Activated CD4-positive, alpha-beta T cell treated with anti-CD3 and anti-CD28 coated beads, Interleukin-2, Interleukin-6, amounts not matched to agents 100 ng/mL and 50 ng/mL, durations not matched to agents 16 hours and 8 hours (primary cell): ENCODE measurements around the gene KRTAP10-3.

Source experiments
- DNase-seq: peaks from one replicate; pipeline ENCODE4 v3.0.0-alpha.2; 2020

The KRTAP10-3 gene

GRCh38 chr21:44544566-44544965 lies 14.0 kb downstream of the KRTAP10-3 start:
- no peak for DNase-seq

DNA sequence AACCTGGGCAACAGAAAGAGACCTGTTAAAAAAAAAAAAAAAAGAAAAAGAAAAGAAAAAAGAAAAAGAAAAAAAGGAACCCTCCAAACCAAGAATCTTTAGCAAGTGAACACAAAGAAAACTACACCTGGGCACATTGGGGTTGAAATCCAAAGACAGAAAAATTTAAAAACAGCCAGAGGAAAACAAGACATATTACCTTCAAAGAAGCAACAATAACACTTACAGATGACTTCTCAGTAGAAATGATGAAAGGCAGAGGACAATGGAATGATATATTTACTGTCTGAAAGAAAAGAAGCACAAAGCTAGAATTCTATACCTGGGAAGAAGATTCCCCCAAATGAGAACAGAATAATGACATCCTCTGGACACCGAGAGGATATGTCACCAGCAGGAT lies 15.9 kb downstream of the KRTAP10-3 start:
- DNase-seq = no peak

- no peak for DNase-seq
These were observed 17.8 kb downstream of the KRTAP10-3 start for GRCh38 chr21:44540741-44541288.

GRCh38 chr21:44539991-44540666 lies 18.5 kb downstream of the KRTAP10-3 start, which contains the start of gene KRTAP10-1:
Gene KRTAP10-1 (minus strand): TSS chr21:44540195. CDS start chr21:44540150, 45 bp downstream.
- no peak for DNase-seq

DNA sequence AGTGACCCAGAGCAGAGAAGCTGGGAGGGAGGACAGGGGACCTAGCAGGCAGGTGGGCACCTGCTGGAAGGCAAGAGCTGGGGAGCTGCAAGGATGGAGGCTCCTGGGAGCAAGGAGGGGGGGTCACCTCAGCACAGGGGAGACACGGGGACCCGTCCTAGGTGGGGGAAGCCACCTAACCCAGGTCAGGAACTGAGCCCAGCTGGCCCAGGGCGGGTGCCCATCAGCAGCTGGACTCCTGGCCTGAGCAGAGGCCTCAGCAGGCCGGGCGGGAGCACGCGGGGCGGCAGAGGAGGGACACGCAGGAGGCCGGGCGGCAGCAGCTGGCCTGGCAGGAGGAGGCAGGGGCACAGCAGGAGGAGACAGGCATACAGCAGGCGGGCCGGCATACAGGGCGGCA lies 19.5 kb downstream of the KRTAP10-3 start:
- no peak for DNase-seq

DNA sequence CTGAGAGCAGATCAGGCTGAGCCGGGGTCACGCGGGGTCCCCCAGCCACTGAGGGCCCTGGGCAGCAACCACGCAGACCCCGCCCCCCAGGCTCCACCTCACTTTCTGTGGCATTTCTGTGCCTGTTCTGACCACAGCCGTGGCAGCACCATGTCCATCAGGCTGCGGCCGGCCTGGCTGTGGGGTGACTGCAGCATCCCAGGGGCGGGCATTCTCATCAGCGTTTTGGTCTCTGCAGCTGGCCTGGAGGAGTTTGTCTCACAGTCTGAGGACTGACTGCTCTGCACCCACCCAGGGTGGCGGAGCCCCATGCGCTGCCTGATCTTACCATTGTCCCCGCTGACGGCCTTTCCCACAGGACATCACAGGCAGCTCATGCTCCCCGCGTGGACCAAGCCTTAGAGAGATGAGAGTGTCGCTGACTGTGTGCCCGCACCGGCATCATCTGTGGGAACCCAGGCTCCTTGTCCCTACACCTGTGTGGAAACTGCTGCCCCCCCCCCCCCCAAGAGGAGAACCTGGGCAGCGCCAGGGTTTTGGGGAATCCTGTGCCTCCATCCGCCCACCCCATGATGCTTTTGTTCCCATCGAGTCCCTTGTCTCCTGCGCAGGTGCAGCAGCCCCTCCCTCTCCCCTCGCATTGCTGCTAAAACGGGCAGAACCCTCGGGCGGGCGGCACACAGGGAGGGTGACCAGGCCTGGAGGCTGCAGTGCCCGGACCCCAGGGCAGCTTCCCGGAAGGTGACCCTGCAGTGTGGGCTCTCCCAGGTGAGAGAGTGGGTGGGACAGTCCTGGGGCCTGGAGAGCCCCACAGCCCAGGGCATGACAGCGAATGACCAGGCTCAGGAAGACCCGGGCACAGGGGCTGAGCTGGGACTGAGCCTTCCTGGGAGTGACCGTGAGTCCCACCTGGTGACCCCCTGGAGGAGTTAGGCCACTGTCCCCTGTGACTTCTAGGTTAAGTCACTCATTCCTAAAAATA lies 20.4 kb downstream of the KRTAP10-3 start:
- DNase-seq = no peak

DNA sequence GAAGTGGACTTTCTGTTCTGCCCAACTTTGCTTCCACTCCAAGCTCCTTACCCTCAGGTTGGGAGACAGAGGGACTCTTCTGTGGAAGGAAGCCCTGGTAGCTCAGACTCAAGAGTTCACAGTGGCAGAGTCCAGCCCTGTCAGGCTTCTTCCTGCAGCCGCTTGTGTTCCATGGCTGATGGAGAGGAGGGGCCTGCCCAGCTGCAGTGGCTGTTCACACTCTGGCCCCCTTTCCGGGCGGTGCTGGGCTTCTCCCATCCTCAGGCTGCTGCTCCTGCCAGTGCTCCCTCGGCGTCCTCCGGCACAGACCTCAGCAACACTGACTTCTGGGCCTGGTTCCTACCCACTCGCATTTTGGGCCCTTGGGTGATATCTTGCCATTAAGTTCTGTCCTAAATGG lies 22.6 kb downstream of the KRTAP10-3 start:
- no peak for DNase-seq

GRCh38 chr21:44534688-44535087 lies 23.9 kb downstream of the KRTAP10-3 start:
- DNase-seq = no peak

GRCh38 chr21:44533891-44534627 lies 24.5 kb downstream of the KRTAP10-3 start:
- no peak for DNase-seq

DNA sequence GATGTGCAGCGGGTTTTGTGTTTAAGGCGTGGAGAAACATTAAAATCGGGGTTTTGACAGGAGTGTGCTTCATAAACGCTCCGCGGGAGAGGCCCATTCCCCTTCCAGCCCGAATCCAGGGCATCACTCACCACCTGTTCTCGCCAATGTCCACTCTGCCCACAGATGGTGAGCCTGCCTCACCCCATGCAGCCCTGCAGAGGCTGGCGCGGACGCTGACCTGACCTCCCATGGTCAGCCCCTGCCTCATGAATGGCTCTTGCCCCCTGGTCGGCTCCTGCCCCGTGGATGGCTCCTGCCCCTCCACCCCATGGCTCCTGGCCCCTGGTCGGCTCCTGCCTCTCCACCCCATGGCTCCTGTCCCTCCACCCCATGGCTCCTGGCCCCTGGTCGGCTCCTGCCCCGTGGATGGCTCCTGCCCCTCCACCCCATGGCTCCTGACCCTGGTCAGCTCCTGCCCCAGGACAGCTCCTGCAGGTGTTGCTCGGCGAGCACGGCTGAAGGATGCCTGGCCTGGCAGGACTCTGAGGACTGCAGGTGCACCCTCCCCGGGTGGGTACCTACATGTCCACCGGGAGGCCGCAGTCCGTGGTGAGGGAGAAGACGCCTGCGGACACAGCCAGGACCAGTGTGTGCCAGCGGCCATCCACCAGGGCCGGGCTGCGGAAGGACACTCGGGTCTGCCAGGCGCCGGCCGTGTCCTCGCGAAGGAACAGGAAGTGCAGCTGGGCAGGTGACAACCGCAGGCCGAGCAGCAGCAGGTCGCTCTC lies 25.3 kb downstream of the KRTAP10-3 start:
- no peak for DNase-seq

GRCh38 chr21:44532712-44533111 lies 25.9 kb downstream of the KRTAP10-3 start:
- DNase-seq = no peak

GRCh38 chr21:44531606-44532564 lies 26.7 kb downstream of the KRTAP10-3 start:
- no peak for DNase-seq

- DNase-seq = no peak
These were observed 27.5 kb downstream of the KRTAP10-3 start for GRCh38 chr21:44530903-44531605.

- no peak for DNase-seq
These were observed 28.2 kb downstream of the KRTAP10-3 start for GRCh38 chr21:44530221-44530902.

DNA sequence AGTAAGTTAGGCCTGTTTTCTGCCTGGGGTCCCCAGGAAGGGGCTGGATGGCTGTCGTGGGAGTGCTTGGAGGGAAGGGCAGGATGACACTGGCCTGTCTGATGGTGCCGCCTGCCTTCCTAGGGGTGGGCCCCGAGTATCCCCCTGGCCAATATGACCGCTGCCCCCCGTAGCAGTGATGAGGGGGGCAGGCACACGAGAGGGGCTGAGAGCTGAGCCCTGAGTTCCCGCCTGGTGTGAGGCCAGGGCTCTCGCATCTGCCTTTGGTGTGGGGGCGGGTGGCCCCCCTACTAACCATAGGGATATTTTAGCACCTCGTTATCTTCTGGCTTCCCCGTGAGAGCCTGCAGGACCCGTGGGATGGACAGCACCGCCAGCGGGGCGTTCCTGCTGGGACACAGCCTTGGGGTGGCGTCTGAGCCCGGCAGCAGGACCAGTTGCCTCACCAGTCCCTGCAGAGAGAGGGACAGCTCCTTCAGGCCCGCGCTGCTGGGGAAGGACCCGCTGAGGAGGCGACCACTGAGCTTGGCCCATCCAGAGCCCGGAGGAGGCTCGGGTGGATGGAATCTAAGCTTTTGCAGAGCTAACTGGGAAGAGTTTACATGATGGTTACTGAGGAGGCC lies 29.0 kb downstream of the KRTAP10-3 start:
- DNase-seq = no peak

- DNase-seq = no peak
These were observed 29.6 kb downstream of the KRTAP10-3 start for GRCh38 chr21:44529011-44529421.

DNA sequence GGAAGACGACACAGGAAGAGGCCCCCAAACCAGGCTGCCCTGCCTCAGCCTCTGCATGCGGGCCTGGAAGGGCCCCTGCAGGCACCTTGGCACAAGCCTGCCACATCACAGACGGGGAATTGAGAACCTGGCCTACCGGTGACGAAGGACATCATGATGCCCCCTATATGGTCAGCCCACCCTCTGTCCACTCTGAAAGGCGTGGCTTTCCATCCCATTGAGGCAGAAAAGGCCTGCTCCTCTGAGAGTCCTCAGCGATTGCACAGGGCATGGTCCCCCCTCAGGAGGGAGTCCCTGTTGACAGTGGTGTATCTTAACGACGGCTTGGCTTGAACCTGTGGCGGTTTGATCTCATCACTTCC lies 30.0 kb downstream of the KRTAP10-3 start:
- DNase-seq = no peak

GRCh38 chr21:44527983-44528633 lies 30.5 kb downstream of the KRTAP10-3 start:
- no peak for DNase-seq
